ENCODE measurements around the gene PANK1.

Gene PANK1

GRCh38 chr10:89683883-89684282 is 38.8 kb upstream of the PANK1 start:
- ChIA-PET CTCF (no interaction called here), POLR2A (no interaction called here)

GRCh38 chr10:89679986-89680385 is 34.9 kb upstream of the PANK1 start:
- POLR2A ChIA-PET, result no interaction called here
- CTCF ChIA-PET, result interaction anchor here (1.8 kb wide), 1 partner anchor 11 kb away, joined by 4 read pairs; no protein-coding TSS in a partner anchor
- TF ChIP-seq CTCF (IDR thresholded peaks at IDR 0.05; ENCODE audit: insufficient read depth, low read length, missing control alignments), result no peak

More at GRCh38 chr10:89683883-89684282, 38.8 kb upstream of the PANK1 start:
- no peak overlapping the region for H3K4me3 ChIP-seq (ENCODE audit: low read depth, low read length)
- DNase-seq (ENCODE audit: low read depth, low spot score), result no peak
- no peak for TF ChIP-seq CTCF (IDR thresholded peaks at IDR 0.05; ENCODE audit: insufficient read depth, low read length, missing control alignments)

GRCh38 chr10:89677341-89677740 is 32.3 kb upstream of the PANK1 start:
- TF ChIP-seq CTCF (IDR thresholded peaks at IDR 0.05; ENCODE audit: insufficient read depth, low read length, missing control alignments), result no peak
- DNase-seq (ENCODE audit: low read depth, low spot score), result no peak
- no peak overlapping the region for H3K4me3 ChIP-seq (ENCODE audit: low read depth, low read length)
- CTCF ChIA-PET, result interaction anchor here (0.9 kb wide), 1 partner anchor 19 kb away, joined by 3 read pairs; no protein-coding TSS in a partner anchor
- POLR2A ChIA-PET, result no interaction called here

More at GRCh38 chr10:89679986-89680385, 34.9 kb upstream of the PANK1 start:
- DNase-seq (ENCODE audit: low read depth, low spot score), result no peak
- H3K4me3 ChIP-seq (ENCODE audit: low read depth, low read length), result no peak overlapping the region

- ChIA-PET CTCF (no interaction called here), POLR2A (no interaction called here)
- TF ChIP-seq CTCF (IDR thresholded peaks at IDR 0.05; ENCODE audit: insufficient read depth, low read length, missing control alignments), result no peak
Observed at GRCh38 chr10:89670926-89671325, 25.9 kb upstream of the PANK1 start.

DNA sequence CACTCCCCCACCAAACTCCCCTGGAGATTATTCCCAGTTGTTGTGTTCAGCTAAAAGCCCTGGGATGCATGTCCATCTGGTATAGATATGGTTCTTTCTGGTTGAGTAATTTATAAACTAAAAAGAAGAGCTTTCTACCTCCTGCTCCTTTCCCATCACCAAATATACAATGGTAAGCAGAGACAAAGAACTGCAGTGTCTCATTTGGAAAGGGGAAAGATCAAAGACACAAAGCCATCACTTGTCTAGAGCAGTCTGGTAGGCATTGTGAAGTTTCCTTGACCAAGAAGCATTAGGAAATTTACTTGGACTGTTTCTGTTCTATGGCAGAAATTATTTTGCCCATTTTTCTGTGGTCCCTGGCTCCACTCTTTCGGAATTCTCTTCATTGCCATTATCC is 24.9 kb upstream of the PANK1 start:
- no peak for DNase-seq (ENCODE audit: low read depth, low spot score)
- no peak for TF ChIP-seq CTCF (IDR thresholded peaks at IDR 0.05; ENCODE audit: insufficient read depth, low read length, missing control alignments)
- CTCF ChIA-PET, result interaction anchor here (1.8 kb wide), 1 partner anchor 11 kb away, joined by 4 read pairs; no protein-coding TSS in a partner anchor
- no peak overlapping the region for H3K4me3 ChIP-seq (ENCODE audit: low read depth, low read length)
- POLR2A ChIA-PET, result no interaction called here

More at GRCh38 chr10:89670926-89671325, 25.9 kb upstream of the PANK1 start:
- H3K4me3 ChIP-seq (ENCODE audit: low read depth, low read length), result no peak overlapping the region
- peak; percentile 34 for DNase-seq (ENCODE audit: low read depth, low spot score)

DNA sequence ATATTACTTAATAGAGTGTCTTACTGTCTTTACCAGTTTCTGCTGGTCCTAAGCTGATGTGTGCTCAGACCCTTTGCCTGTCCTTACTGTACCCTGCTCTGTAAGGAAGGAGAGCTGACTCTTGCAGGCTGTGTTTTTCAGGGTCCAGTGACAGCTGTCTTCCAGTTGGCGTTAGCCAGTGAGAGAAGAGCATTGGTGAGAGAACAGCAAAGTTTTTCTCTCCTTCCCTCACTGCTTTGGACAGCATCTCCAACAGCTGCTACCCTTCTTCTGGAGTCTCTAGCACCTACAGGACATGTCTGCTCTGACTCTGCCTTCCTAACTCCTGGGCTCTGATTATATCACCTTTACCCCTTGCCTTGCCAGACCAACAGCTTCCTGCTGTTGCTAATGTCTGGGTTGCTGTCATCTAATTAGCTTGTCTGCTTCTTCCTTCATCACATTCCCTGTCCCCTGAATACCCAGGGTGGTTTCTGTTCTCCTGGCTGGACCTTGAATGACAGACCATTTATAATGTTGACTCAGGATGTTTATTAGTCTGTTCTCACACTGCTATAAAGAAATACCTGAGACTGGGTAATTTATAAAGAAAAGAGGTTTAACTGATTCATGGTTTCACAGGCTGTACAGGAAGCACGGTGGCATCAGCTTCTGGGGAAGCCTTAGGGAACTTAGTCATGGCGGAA is 23.5 kb upstream of the PANK1 start:
- H3K4me3 ChIP-seq (ENCODE audit: low read depth, low read length), result no peak overlapping the region
- ChIA-PET POLR2A (interaction anchor here (0.6 kb wide), 1 partner anchor 15 kb away, joined by 5 read pairs; no protein-coding TSS in a partner anchor), CTCF (interaction anchor here (1.3 to 1.8 kb wide), 2 partner anchors 10 to 11 kb away, joined by 4 read pairs; no protein-coding TSS in a partner anchor)
- no peak for DNase-seq (ENCODE audit: low read depth, low spot score)
- no peak for TF ChIP-seq CTCF (IDR thresholded peaks at IDR 0.05; ENCODE audit: insufficient read depth, low read length, missing control alignments)

Data from AG04449 (cell line).